NCI-H1105 treated with DMSO at 0.1 percent for 48 hours (cell line): Measurements from ENCODE around the gene UCMA.

Source experiments
- DNase-seq: peaks from one replicate; lab custom pipeline; 2025; lab: John Stamatoyannopoulos, UW

Gene UCMA

GRCh38 chr10:13233358-13233757, 816 bp downstream of the UCMA start:
- no peak for DNase-seq

DNA sequence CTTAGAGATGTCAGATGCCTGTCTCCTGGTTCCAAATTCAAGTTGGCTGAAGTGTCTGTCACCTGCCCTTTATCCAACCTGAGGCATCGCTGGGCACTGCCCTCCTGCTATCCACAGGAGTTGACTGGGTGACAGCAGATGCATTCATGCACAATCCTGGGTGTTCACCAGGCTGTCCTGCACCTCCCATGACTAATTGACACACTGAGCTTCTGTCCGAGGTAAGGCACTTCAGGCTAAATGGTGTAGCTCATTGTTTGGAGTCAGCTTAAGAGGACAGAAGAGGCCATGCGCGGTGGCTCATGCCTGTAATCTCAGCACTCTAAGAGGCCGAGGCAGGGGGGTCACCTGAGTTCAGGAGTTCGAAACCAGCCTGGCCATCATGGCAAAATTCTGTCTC, 2.4 kb downstream of the UCMA start:
- DNase-seq: no peak

- no peak for DNase-seq
Observed at GRCh38 chr10:13231190-13231589, 3.0 kb downstream of the UCMA start.

- DNase-seq: no peak
Observed at GRCh38 chr10:13227031-13227430, 7.1 kb downstream of the UCMA start.

DNA sequence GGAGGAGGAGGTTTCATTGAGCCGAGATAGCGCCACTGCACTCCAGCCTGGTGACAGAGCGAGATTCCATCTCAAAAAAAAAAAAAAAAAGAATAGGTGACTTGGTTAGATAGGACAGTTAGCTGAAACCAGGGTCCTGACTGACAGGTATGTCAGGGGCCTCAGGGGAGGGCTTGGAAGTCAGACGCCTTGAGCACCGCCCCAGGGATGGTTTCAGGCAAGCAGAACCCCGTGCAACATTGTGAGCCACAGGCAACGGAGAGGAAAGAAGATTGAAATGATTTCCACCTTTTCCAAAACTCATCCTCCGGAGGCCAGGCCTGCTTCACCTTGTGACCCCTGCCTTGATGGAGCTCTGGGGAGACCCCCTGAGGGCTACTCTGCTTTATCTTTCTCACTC, 8.6 kb downstream of the UCMA start:
- no peak for DNase-seq

DNA sequence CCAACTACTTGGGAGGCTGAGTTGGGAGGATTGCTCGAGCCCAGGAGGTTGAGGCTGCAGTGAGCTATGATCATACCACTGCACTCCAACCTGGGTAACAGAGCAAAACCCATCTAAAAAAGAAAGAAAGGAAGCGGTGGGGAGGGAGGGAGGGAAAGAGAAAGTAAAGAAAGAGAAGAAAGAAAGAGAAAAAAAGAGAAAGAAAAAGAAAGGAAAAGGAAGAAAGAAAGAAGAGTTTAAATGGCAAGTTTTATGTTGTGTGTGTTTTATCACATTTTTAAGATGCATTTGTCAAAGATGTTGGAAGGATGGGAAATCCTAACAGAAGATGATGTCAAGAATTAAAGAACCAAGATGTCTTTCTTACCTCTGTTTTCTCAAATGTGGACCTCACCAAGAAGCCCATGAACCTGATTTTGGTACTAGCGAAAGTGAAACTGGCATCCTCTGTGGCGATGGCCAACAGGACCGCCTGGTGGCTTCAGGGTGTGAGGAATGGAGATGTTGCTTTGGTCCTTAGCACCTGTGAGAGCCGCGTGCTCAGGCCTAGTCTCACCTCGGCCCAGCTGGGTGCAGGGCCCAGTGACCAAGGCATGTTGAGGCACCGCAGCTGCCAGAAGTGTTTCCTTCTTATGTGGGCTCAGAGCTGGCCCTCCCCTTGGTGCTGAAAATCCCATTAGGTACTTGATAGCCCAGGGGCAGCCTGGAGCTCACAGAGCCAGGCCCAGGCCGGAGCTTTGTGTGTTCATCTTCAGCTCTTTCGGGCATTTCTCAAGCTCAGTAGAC, 9.8 kb downstream of the UCMA start:
- DNase-seq: no peak

DNA sequence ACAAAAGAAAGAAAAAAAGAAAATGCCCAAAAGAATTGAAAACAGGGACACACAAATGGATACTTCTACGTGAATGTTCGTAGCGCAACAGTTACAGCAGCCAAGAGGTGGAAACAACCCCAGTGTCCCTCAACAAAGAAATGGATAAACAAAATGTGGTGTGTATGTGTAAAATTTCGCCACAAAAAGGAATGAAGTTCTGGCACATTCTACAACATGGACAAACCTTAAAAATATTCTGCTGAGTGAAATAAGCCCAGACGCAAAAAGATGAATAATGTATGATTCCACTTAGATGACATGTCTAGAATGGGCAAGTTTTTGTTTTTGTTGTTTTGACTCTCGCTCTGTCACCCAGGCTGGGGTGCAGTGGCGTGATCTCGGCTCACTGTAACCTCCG, 10.9 kb downstream of the UCMA start:
- DNase-seq: no peak

- DNase-seq: no peak
Observed at GRCh38 chr10:13222566-13222965, 11.6 kb downstream of the UCMA start.

- DNase-seq: no peak
Observed at GRCh38 chr10:13222151-13222550, 12.0 kb downstream of the UCMA start.

- DNase-seq: no peak
Observed at GRCh38 chr10:13221572-13221971, 12.6 kb downstream of the UCMA start.

DNA sequence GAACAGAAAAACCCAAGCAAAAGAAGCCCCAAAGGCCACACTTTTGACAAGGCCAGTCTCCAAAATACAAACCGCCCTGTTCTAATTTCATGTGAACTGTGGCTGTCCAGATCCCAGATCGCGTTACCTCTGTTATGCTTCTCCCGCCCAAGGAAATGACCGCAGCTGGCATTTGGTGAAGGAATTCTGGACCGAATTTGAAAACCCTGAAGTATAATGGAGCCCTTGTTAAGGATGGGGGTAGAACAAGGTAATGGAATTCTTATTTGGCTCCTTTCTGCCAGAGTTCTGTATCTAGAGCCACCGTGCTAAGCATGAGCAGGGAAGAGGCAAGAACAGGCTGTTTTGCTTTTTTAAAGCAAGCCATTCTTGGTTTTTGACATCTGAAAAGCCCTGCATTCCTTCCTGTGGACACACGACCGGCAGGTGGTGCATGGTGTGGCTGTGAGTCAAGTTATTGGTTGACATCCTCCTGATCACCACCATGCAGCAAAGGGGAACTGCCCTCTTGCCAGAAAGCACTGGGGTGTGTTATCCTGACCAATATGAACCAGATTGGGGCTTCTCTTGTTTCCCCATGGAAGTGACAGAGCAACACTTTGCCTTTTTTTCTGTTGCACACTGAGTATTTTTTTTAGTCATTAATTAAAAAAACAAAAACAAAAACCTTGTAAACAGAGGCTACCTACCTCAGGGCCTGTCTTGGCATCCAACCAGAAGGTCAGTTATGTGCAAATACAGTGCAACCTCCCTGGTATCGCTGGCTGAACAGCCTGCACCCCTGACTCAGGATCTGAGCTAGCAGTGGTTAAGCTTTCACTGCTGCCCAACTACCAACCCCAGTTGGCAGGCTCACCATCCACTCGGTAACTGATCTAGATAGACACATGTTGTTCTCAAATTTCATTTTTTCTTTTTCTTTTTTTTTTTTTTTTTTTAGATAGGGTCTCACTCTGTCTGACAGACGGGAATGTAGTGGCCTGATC, 14.2 kb downstream of the UCMA start:
- DNase-seq: no peak

DNA sequence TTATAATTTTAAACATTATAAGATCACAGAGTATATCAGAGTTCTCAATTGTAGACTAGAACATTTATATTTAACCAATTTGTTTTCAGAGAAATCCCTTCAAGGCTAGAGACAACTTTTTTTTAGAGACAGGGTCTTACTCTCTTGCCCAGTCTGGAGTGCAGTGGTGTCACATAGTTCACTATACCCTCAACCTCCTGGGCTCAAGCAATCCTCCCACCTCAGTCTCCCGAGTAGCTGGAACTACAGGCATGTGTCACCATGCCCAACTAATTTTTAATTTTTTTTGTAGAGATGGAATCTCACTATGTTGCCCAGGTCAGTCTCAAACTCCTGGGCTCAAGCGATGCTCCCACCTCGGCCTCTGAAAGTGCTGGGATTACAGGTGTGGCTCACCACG, 15.3 kb downstream of the UCMA start:
- no peak for DNase-seq

GRCh38 chr10:13213163-13213562, 21.0 kb downstream of the UCMA start:
- no peak for DNase-seq

GRCh38 chr10:13206546-13207443, 27.4 kb downstream of the UCMA start:
- no peak for DNase-seq

GRCh38 chr10:13206091-13206490, 28.1 kb downstream of the UCMA start:
- no peak for DNase-seq

- no peak for DNase-seq
Observed at GRCh38 chr10:13201132-13201531, 33.0 kb downstream of the UCMA start.

- DNase-seq: no peak
Observed at GRCh38 chr10:13195016-13195415, 39.2 kb downstream of the UCMA start.

DNA sequence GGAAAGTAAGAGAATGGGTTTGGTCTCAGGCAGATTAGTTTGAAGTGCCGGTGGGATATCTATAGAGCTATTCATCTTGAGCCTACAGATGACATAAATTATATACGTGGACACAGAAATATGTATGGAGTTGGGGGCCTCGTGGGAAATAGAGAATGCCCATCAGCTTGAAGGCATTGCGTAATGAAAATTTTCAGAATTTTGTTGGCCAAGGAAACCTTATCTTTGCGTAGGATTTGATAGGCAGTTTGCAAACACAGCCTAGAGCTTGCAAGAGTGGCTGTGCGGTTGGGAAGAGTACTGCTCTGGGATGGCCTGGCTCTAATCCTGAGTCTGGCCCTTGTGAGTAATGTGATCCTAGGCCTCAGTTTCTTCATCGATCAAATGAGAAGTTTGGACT, 40.5 kb downstream of the UCMA start:
- no peak for DNase-seq

DNA sequence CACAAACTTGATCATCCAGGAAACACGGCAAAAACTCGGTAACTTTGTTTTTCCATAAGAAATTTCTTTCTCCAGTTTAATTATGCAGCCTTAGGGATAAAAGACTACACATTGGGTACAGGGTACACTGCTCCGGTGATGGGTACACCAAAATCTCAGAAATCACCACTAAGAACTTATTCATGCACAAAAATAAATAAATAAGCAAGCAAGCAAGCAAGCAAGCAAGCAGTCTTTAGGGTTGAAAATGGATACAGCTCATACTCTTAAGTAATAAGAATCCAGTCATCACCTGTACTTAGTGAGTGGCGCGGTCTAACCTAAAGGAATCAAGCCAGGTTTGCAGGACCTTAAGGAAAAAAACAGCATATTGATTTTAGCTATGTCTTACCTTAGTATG, 42.8 kb downstream of the UCMA start:
- no peak for DNase-seq

DNA sequence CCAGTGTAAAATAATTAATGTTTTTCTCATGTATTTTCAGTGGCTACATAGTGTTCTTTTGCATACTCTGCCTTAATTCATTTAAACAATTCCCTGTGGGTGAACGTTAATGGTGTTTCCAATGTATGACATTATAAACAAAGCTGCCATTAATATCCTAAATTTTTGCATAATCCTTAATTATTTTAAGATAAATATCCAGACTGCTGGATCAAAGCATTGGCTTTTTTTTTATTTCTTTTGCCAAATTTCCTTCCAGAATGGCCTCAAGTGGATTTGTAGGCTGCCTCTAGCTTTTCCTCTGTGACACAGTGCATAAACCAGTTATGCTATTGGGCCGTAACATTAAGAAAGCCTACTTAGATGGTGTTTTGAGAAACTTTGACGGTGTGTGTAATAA, 43.4 kb downstream of the UCMA start:
- no peak for DNase-seq

GRCh38 chr10:13189961-13190360, 44.2 kb downstream of the UCMA start:
- no peak for DNase-seq

DNA sequence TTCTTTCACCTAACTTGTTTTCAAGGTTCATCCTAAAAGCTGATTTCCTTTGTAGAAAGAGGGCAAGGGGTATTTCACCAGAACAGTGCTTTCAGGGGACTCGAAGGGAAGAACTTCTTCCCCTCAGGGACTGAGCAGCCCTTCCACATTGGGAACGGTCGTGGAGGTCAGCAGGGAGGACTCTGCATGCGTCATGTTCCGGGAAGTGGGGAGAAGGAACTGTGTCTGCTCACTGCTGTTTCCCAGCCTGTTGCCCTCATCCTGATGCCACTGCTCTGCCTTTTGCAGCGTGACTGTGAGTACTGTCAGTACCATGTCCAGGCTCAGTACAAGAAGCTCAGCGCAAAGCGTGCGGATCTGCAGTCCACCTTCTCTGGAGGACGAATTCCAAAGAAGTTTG, 45.6 kb downstream of the UCMA start:
- no peak for DNase-seq
